Measurements from ENCODE around the gene MED26.
A peak's percentile ranks its signal among the peaks of the same experiment; 100 is the strongest.
"Not testable (repeated sequence)": the region's sequence is repeated elsewhere in the genome, so short reads cannot be mapped to it uniquely, and the experiment has no call there.

Gene MED26

DNA sequence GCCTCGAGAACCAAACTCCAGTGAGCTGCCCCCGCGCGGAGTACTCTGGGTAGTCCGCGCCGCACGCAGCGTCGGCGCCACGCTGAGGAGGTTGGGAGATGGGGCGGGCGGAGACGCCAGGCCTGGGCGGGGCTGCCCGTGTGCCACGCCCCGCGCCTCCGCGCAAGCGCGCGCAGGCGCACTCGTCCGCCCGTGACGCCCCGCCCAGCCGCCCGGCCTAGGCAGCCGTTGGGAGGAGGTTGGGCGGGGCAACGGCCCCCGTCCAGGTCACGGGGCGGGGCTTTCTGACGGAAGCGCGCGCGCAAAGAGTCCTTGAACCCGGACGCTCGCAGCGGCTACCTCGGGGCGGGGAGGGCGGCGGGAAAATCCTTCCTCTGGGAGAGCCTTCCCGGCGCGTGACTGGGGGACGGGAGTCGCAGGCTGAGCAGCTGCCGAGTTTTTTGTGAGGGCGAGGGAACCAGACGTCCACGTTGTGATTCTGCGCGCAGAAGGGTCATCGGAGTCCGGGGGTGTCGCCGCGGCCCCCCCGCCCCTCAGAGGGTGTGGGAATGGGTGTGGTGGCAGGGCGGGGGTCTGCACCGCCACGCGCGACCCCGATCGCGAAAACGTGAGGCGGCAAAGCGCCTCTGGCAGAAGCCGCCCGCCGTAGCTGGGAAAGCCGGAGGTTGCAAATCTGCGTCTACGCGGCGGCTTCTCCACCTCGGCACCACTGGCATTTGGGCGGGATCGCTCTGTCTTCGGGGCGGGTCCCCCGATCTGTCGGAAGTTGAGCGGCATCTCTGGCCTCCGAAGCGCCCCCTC, at the start of gene MED26:
Gene MED26 (minus strand): TSS at position 22 of the 801 bp plus-strand sequence. CDS start 261 bp downstream, outside the sequence.
- peak; percentile 97 to 98 for DNase-seq

DNA sequence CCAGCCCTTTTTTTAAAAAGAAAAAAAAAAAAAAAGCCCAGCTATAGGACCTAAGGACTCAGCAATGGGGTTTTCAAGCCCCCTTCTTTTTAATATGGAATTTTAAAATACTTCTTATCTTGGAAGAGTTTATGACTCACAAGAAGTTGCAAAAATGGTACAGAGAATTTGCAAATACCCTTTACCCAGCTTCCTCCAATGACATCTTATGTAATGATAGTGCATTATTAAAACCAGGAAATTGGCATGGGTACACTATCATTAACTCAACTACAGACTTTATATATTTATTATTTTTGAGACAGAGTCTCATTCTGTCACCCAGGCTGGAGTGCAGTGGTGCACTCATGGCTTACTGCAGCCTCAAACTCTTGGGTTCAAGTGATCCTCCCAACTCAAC, 49.1 kb upstream of the MED26 start:
- no peak for DNase-seq

- DNase-seq = no peak
These were observed 48.2 kb upstream of the MED26 start for GRCh38 chr19:16676101-16676798.

GRCh38 chr19:16673839-16674238, 45.8 kb upstream of the MED26 start:
- not testable (repeated sequence) for DNase-seq

DNA sequence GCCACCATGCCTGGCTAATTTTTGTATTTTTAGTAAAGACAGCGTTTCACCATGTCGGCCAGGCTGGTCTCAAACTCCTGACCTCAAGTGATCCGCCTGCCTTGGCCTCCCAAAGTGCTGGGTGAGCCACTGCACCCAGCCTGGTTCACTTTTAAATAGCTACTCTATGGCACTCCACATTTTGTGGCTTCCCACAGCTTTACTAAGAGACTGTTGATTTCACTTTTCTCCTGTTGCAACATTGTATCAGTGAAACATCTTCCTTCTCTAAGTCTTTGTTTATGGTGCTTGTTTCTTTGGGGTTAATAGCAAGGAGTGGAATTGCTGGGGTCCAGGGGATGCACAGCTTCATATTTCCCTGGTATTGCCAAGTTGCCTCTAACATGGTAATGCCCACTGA, 45.2 kb upstream of the MED26 start:
- DNase-seq = no peak

DNA sequence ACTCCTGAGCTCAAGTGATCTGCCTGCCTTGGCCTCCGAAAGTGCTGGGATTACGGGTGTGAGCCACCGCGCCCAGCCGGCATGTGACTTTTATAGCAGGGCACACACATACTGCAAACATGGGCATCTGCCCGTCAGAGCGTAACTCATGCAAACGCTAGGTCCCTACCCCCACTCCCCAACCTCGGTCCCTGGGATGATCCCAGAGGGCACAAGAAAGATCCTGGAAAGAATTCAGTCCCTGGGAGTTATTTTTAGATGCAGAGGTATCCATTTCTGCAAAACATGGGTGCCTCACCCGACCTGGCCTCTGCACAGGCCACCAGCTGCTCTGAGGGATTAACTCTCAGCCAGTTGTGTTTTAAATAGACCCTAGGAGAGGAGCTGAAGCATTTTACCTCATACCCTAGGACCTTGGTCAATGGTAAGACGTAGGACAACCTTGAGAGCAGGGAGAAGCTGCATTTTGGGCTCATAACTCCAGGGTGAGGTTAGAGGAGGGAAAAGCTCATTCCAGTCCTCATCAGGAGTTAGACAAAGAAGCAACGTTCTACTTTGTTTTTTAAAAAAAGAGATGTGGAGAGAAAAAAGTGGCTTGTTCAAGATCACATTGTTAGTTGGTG, 43.8 kb upstream of the MED26 start:
- no peak for DNase-seq

- DNase-seq = no peak
These were observed 42.3 kb upstream of the MED26 start for GRCh38 chr19:16670291-16670690.

DNA sequence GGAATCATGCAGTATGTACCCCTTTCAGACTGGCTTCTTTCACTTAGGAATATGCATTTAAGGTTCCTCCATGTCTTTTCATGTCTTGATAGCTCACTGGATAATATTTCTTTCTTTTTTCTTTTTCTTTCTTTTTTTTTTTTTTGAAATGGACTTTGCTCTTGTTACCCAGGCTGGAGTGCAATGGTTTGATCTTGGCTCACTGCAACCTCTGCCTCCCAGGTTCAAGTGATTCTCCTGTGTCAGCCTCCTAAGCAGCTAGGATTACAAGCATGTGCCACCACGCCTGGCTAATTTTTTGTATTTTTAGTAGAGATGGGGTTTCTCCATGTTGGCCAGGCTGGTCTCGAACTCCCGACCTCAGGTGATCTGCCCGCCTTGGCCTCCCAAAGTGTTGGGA, 40.7 kb upstream of the MED26 start:
- DNase-seq = not testable (repeated sequence)

DNA sequence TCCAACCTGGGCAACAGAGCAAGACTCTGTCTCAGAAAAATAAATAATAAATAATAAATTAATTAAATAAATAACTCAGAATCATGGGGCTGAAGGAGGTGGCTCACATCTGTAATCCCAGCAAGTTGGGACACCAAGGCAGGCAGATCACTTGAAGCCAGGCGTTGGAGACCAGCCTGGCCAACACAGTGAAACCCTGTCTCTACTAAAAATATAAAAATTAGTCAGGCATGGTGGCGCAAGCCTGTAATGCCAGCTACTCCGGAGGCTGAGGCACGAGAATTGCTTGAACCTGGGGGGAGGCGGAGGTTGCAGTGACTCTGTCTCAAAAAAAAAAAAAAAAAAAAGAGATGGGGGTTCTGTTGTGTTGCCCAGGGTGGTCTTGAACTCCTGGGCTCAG, 40.2 kb upstream of the MED26 start:
- no peak for DNase-seq

DNA sequence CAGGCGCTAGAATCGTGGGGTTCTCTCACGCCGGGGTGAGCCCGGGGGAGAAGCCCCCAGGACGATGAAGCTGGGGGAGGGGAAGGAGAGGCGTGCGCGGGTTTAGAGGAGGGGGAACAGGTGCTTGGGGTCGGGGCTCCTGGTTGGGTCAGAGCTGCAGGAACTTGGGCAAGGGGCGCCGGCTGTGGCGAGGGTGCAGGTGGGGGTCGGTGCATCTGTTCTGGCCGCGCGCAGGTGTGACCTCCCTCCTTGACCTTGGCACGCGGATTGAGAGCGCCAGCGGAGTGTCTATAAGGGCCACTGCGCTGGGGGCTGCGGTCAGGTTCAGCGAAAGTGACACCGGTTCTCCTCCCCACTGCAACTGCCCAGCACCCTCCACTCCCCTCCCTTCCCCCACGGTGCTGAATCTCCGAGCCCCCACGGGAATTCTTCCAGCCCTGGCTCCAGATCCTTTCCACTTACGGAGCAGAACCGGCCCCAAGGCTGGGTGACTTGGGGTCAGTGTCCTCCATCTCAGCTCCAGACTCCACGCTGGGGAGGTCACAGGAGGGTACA, 33.6 kb upstream of the MED26 start:
- peak in 1 of 2 experiments; percentile 27 for DNase-seq

DNA sequence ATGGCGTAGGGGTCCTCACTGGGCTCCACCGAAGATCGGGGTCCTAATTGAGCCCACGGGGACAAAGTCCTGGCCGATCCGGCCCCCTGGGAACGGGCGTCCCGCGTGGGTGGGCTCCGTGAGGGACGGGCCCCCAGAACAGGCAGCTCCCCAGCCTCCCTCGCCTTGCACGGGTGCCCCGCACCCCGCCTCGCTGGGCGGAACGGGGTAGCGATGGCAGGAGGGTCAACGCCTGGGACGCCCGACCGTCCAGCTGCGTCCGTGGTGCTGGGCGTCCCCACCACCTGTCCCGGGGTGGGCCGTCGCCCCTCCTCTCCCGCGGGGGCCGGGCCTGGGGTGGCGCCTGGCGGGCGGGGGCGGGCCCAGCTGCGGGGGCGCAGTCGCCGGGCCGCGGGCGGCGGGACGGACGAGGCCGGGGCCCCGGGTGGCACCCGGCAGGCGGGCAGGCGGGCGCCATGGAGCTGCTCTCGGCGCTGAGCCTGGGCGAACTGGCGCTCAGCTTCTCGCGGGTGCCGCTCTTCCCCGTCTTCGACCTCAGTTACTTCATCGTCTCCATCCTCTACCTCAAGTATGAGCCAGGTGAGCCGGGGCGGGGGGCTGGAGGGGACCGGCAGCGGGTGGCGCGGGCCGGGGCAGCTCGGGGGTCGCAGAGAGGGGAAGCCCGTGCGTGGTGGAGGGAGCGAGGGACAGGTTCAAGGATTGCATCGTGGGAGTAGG, 32.9 kb upstream of the MED26 start, which contains the start of gene TMEM38A:
Gene TMEM38A (plus strand): TSS at position 377 of the 717 bp plus-strand sequence. CDS start 79 bp downstream, at position 456.
- DNase-seq = peak in 1 of 2 experiments; percentile 63

GRCh38 chr19:16659832-16660708, 32.1 kb upstream of the MED26 start, which contains the start of gene SMIM7:
Gene SMIM7, minus strand, starts transcription at chr19:16660144. Its CDS starts 34 bp downstream, at chr19:16660110.
- DNase-seq = peak; percentile 99 to 100

DNA sequence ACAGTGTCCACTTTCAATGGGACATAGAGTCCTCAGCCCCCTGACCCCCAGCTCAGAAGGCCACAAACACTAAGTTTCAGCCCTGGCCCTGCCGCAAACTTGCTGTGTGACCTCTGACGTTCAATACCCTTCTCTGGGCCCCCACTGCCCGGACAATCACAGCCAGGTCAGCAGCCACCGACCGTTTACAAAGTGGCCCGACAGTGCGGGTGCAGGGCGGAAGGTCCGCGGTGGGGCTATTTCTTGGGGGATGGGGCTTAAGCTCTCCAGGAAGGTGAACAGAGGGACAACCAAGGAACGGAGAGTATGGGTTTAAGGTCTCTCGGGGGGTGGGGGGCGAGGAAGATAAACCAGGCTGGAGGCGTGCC, 31.4 kb upstream of the MED26 start:
- DNase-seq = no peak

GRCh38 chr19:16657384-16657783, 29.4 kb upstream of the MED26 start:
- DNase-seq = no peak

DNA sequence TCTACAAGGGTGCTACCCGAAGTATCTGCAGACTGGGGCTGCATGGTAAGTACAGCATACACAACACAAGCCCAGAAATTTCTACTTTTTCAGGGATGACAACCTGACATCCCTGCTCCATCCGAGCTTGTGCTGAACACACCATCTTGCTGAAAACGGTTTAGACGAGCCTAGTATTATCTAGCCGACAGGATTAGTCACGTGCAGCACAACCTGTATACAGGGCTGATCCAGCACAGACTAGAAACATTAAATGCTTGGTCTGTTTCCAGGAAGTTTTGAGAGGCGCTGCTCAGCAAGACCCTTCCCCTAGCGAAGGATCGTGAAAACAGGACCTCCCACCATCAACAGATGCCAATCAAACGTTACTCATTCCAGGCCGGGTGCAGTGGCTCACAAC, 27.7 kb upstream of the MED26 start:
- no peak for DNase-seq

DNA sequence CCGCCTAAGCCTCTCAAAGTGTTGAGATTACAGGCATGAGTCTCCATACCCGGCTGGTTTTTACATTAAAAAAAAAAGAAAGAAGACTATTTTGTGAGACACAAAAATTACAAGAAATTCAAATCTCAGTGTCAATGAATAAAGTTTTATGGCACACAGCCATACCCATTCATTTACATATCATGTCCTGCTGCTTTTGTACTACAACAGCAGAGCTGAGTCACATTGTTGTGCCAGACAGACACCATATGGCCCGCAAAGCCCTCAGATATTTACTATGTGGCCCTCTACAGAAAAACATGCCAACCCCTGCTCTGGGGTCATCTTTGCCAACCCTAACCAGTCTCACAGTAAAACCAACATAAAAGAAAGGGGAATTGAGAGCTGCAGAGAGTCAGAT, 26.6 kb upstream of the MED26 start:
- peak in 1 of 2 experiments; percentile 22 for DNase-seq

DNA sequence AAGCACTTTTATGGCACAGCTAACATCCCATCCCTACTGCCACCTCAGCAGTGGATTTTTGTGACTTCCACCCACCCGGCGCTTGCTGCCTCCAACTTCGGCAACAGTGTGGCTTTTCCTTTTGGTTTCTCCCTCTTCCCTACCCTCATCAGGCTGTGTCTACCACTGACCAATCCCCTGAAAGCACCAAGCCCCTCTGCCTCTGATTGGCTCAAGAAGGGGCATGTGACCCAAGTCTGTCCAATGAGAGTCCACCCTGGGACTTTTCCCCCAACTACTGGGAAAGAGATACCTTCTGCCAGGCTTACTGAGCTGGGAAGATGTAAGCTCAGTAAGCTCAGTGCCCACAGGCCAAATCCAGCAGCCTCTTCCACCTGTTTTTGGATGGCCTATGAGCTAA, 26.1 kb upstream of the MED26 start:
- DNase-seq = peak in 1 of 2 experiments; percentile 29

DNA sequence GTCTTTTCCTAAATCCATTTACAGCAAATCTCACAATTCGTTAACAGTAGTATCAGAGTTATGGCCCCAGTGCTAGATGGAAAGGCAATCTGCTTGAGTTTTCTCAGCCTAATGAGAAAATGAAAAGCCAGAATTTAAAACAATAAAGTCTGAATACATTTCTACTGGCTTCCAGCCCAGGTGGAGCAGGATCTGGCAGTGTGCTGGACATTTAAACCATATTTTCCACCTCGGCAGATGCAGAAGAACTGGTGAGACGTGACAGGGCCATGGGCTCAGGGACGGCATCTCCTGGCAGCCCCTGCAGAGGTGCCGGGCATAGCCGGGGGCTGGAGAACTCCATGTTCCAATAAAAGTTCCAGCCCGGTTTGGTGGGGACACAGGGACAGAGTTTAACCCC, 24.9 kb upstream of the MED26 start:
- no peak for DNase-seq

DNA sequence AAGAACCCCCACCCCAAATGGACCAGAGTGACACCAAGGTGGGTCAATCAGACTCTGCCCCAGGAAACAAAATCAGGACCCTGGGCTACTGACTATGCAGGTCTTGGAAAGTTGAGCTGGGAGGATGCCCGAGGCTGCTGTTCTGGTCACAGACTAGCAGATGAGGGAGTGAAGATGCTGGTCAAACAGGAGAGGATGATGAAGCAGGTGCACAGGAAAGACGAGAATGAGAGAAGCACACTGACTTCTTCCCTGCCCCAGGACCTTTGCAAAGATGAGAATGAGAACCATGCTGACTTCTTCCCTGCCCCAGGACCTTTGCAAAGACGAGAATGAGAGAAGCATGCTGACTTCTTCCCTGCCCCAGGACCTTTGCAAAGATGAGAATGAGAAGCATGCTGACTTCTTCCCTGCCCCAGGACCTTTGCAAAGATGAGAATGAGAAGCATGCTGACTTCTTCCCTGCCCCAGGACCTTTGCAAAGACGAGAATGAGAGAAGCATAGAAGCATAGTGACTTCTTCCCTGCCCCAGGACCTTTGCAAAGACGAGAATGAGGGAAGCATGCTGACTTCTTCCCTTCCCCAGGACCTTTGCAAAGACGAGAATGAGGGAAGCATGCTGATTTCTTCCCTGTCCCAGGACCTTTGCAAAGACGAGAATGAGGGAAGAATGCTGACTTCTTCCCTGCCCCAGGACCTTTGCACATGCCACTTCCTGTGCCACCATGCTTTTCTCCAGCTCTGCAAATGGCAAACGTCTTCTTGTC, 23.6 kb upstream of the MED26 start:
- DNase-seq = not testable (repeated sequence)

DNA sequence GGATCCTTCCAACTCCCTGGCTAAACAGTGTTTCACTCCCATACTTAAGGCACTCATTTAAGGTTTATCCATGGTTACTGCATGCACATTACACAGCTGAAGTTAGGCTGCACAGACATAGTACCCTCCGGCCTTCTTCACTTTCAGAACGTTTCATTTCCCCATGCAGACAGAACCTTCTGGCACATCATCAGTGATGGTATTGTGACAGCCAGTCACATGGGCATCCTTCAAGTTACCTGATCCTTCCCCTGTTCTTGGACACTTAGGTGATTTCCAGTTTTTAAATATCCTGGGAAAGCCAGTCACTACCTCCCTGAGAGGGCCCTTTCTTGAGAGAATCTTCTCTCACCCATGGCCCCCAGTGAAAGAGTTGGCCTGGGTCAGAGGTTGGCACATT, 22.8 kb upstream of the MED26 start:
- DNase-seq = no peak

- DNase-seq = no peak
These were observed 21.7 kb upstream of the MED26 start for GRCh38 chr19:16649734-16650133.

Data from NCI-H524 (cell line).